OCI-LY3 (cell line): ENCODE measurements around the gene BRD2.

Experiments
- H2AFZ ChIP-seq: fragments of 200-600, 300-600 bp; shearing (Covaris generic); 2 replicates; pipeline ENCODE4 v1.6.0; 2014; ENCODE audit warnings: antibody characterized with exemption, low read depth, low read length
- H3K27ac ChIP-seq: fragments of 200-600, 300-600 bp; sonication (generic); 2 replicates; pipeline ENCODE4 v1.5.1; 2014; ENCODE audit warnings: mild to moderate bottlenecking, low read length, moderate library complexity, mixed read lengths
- H3K27me3 ChIP-seq: fragments of 200-600, 300-600 bp; sonication (generic); 2 replicates; pipeline ENCODE4 v1.6.1; 2014; ENCODE audit warnings: low read depth, low read length, mixed read lengths
- H3K36me3 ChIP-seq: fragments of 200-600, 300-600 bp; sonication (generic); replicated peaks from 2 replicates; pipeline ENCODE3; 2014; ENCODE audit warnings: low read depth, low read length, mixed read lengths
- H3K4me1 ChIP-seq: fragments of 300-600, 200-600 bp; sonication (generic); 2 replicates; pipeline ENCODE4 v1.6.1; 2014; ENCODE audit warnings: low read length, mixed read lengths
- H3K4me2 ChIP-seq: fragments of 200-600, 300-600 bp; sonication (generic); 2 replicates; pipeline ENCODE4 v1.6.1; 2014; ENCODE audit warnings: low read length, mixed read lengths
- H3K4me3 ChIP-seq: fragments of 300-600, 200-600 bp; sonication (generic); 2 replicates; pipeline ENCODE4 v1.5.1; 2014; ENCODE audit warnings: antibody characterized with exemption, mild to moderate bottlenecking, low read length, moderate library complexity
- H3K79me2 ChIP-seq: fragments of 300-600, 200-600 bp; shearing (Covaris generic); 2 replicates; pipeline ENCODE4 v1.6.1; 2014; ENCODE audit warnings: mild to moderate bottlenecking, low read length, mixed read lengths
- H3K9ac ChIP-seq: fragments of 300-600, 200-600 bp; shearing (Covaris generic); 2 replicates; pipeline ENCODE4 v1.6.0; 2014; ENCODE audit warnings: mild to moderate bottlenecking, low read length, moderate library complexity
- H3K9me3 ChIP-seq: fragments of 200-600, 300-600 bp; shearing (Covaris generic); 2 replicates; pipeline ENCODE4 v1.6.1; 2014; ENCODE audit warnings: low read length, mixed read lengths; ENCODE audit not compliant: insufficient read depth
- H4K20me1 ChIP-seq: fragments of 200-600, 300-600 bp; sonication (generic); 2 replicates; pipeline ENCODE4 v1.6.1; 2016; ENCODE audit warnings: low read length, mixed read lengths; ENCODE audit not compliant: insufficient read depth
- EZH2phosphoT487 ChIP-seq: fragments of 200-600 bp; shearing (Covaris generic); IDR thresholded peaks from 2 replicates; pipeline ENCODE4 v1.6.1; 2018; ENCODE audit warnings: antibody characterized with exemption, mixed run types, low read depth
- TF ChIP-seq, protein P1 (sequence below): fragments of 200-600, 300-600 bp; sonication (generic); IDR thresholded peaks from 2 replicates; pipeline ENCODE4 v1.5.1; 2014; ENCODE audit warnings: antibody characterized with exemption, low read length, low read depth

Gene BRD2

GRCh38 chr6:33007831-33008400 is 39.5 kb downstream of the BRD2 start:
- peaks cover 16% of the 10 kb centered on the region for H3K36me3 ChIP-seq

GRCh38 chr6:33008944-33009861 is 40.8 kb downstream of the BRD2 start, which contains the start of gene HLA-DOA:
HLA-DOA (minus strand) TSS chr6:33009591.
- peaks cover 16% of the 10 kb centered on the region for H3K79me2 ChIP-seq
- peak within 1 kb of the TSS; percentile 83 for H3K27ac ChIP-seq
- peak within 1 kb of the TSS; percentile 77 for H3K4me2 ChIP-seq
- peak within 1 kb of the TSS; percentile 98 for H3K4me3 ChIP-seq
- peaks cover 12% of the 10 kb centered on the region for H3K4me1 ChIP-seq
- H3K36me3 ChIP-seq, result peaks cover 16% of the 10 kb centered on the region
- no peak within 1 kb of the TSS; the same call in 1 of the 2 replicates for H2AFZ ChIP-seq
- no peaks in the 10 kb centered on the region for H3K9me3 ChIP-seq
- H3K9ac ChIP-seq, result peak within 1 kb of the TSS; percentile 95
- H3K27me3 ChIP-seq, result no peaks in the 10 kb centered on the region
- TF ChIP-seq, protein P1, sequence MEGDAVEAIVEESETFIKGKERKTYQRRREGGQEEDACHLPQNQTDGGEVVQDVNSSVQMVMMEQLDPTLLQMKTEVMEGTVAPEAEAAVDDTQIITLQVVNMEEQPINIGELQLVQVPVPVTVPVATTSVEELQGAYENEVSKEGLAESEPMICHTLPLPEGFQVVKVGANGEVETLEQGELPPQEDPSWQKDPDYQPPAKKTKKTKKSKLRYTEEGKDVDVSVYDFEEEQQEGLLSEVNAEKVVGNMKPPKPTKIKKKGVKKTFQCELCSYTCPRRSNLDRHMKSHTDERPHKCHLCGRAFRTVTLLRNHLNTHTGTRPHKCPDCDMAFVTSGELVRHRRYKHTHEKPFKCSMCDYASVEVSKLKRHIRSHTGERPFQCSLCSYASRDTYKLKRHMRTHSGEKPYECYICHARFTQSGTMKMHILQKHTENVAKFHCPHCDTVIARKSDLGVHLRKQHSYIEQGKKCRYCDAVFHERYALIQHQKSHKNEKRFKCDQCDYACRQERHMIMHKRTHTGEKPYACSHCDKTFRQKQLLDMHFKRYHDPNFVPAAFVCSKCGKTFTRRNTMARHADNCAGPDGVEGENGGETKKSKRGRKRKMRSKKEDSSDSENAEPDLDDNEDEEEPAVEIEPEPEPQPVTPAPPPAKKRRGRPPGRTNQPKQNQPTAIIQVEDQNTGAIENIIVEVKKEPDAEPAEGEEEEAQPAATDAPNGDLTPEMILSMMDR, result no peak
- TF ChIP-seq EZH2phosphoT487, result no peak
- no peaks in the 10 kb centered on the region for H4K20me1 ChIP-seq

More at GRCh38 chr6:33007831-33008400, 39.5 kb downstream of the BRD2 start:
- Histone ChIP-seq H3K4me2 (peak overlapping the region; percentile 77), H3K4me1 (peaks cover 12% of the 10 kb centered on the region), H3K9me3 (no peaks in the 10 kb centered on the region), H3K79me2 (peaks cover 16% of the 10 kb centered on the region), H3K27ac (no peak overlapping the region), H3K27me3 (no peaks in the 10 kb centered on the region), H2AFZ (no peak overlapping the region), H3K9ac (no peak overlapping the region), H3K4me3 (peak overlapping the region; percentile 98), H4K20me1 (no peaks in the 10 kb centered on the region)
- TF ChIP-seq EZH2phosphoT487, result no peak
- TF ChIP-seq, protein P1, result no peak

- no peaks in the 10 kb centered on the region for H3K9me3 ChIP-seq
- H3K4me2 ChIP-seq, result peak overlapping the region; percentile 77
- H3K27ac ChIP-seq, result no peak overlapping the region
- H3K27me3 ChIP-seq, result no peaks in the 10 kb centered on the region
- H3K36me3 ChIP-seq, result peaks cover 16% of the 10 kb centered on the region
- H2AFZ ChIP-seq, result no peak overlapping the region
- TF ChIP-seq, protein P1, result no peak
- TF ChIP-seq EZH2phosphoT487, result no peak
- no peaks in the 10 kb centered on the region for H4K20me1 ChIP-seq
- H3K79me2 ChIP-seq, result peaks cover 16% of the 10 kb centered on the region
- no peak overlapping the region for H3K9ac ChIP-seq
- no peak overlapping the region for H3K4me3 ChIP-seq
- H3K4me1 ChIP-seq, result peaks cover 17% of the 10 kb centered on the region
Measured at GRCh38 chr6:33010356-33010755, 42.0 kb downstream of the BRD2 start.

DNA sequence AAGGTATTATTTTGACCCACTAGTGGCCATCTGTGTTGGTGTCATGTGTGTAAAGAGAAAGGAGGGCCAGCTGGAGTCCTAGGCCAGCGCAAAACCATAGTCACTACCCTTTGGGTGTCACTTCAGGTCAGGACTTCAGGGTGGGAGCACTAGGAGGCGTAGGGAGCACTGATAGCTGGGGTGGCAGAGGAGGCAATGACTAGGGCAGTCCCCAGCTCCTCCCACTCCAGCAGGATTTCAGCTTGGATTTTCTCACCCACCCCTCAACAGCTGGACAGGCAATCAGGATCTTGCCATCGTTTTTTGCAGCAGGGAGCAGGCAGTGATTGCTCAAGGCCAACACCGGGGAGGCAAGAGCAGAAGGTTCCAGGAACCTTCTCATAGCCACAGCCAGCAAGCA is 45.2 kb downstream of the BRD2 start:
- H3K27me3 ChIP-seq, result no peaks in the 10 kb centered on the region
- H3K4me3 ChIP-seq, result no peak overlapping the region
- H3K9ac ChIP-seq, result no peak overlapping the region
- peaks cover 27% of the 10 kb centered on the region for H3K4me1 ChIP-seq
- no peak overlapping the region for H3K4me2 ChIP-seq
- TF ChIP-seq, protein P1, result no peak
- H4K20me1 ChIP-seq, result no peaks in the 10 kb centered on the region
- H2AFZ ChIP-seq, result no peak overlapping the region
- no peaks in the 10 kb centered on the region for H3K36me3 ChIP-seq
- H3K79me2 ChIP-seq, result peaks cover 8% of the 10 kb centered on the region
- H3K27ac ChIP-seq, result no peak overlapping the region
- H3K9me3 ChIP-seq, result no peaks in the 10 kb centered on the region
